HepG2 (cell line): ENCODE data around the gene DLL3. TPM values are rescaled to one million over a fixed set of nuclear protein-coding genes. Genes with fewer than 3 reads are reported as not detected.

Experiments used
- BORCS8-MEF2B ChIP-seq: sonication (generic); formaldehyde crosslinking; IDR thresholded peaks from 2 replicates; pipeline ENCODE4 v1.8.0; 2022; ENCODE audit warnings: mild to moderate bottlenecking, missing genetic modification reagents
- CBFB ChIP-seq: sonication (generic); formaldehyde crosslinking; IDR thresholded peaks from 2 replicates; pipeline ENCODE4 v1.4.0; 2020; ENCODE audit warnings: missing genetic modification reagents
- CTCF ChIP-seq: sonication (generic); formaldehyde crosslinking; IDR thresholded peaks from 2 replicates; pipeline ENCODE4 v1.5.0; 2020; ENCODE audit warnings: mild to moderate bottlenecking, missing genetic modification reagents, moderate library complexity
- DMAP1 ChIP-seq: IDR thresholded peaks from 2 replicates; pipeline ENCODE4 v1.6.1; 2016
- ELF4 ChIP-seq: sonication (generic); formaldehyde crosslinking; IDR thresholded peaks from 2 replicates; pipeline ENCODE4 v1.5.0; 2020; ENCODE audit warnings: missing genetic modification reagents, mild to moderate bottlenecking, moderate library complexity, borderline replicate concordance
- KLF16 ChIP-seq, 2 experiments: sonication (generic) in 1 of 2; formaldehyde crosslinking in 1 of 2; IDR thresholded peaks; 2 replicates each; pipeline versions ENCODE4 v1.6.1 to v1.8.0; 2016 to 2023; ENCODE audit warnings: missing genetic modification reagents in 2 of 2, missing compliant biosample characterization in 1 of 2
- MIER2 ChIP-seq: IDR thresholded peaks from 2 replicates; pipeline ENCODE4 v1.6.1; 2016; ENCODE audit warnings: missing biosample characterization, missing genetic modification reagents
- NONO ChIP-seq, 2 experiments: fragments of 450-650 bp in 1 of 2; sonication (generic) in 1 of 2; formaldehyde crosslinking in 1 of 2; IDR thresholded peaks in 1 of 2; conservative IDR thresholded peaks in 1 of 2; 2 replicates each; pipeline versions ENCODE4 v1.6.1 to v1.8.0; 2017 to 2022; ENCODE audit warnings: mild to moderate bottlenecking in 1 of 2, missing genetic modification reagents in 1 of 2, moderate library complexity in 1 of 2
- NR1H2 ChIP-seq: sonication (generic); formaldehyde crosslinking; IDR thresholded peaks from 2 replicates; pipeline ENCODE4 v1.8.1; 2022; ENCODE audit warnings: low read depth, missing genetic modification reagents, borderline replicate concordance
- NR2F1 ChIP-seq, 2 experiments: fragments of 450-650 bp in 1 of 2; formaldehyde crosslinking in 1 of 2; IDR thresholded peaks; 2 replicates each; pipeline versions ENCODE4 v1.5.0 to v1.6.1; 2016 to 2020; ENCODE audit warnings: mild to moderate bottlenecking in 1 of 2, missing compliant biosample characterization in 1 of 2, missing genetic modification reagents in 1 of 2, moderate library complexity in 1 of 2
- PITX1 ChIP-seq: sonication (generic); formaldehyde crosslinking; IDR thresholded peaks from 2 replicates; pipeline ENCODE4 v1.5.1; 2020; ENCODE audit warnings: mild to moderate bottlenecking, missing genetic modification reagents
- RBM22 ChIP-seq: fragments of 200-400 bp; formaldehyde crosslinking; optimal IDR thresholded peaks from 2 replicates; pipeline ENCODE3; 2017; ENCODE audit warnings: mild to moderate bottlenecking, low read length, moderate library complexity
- SCMH1 ChIP-seq: sonication (generic); formaldehyde crosslinking; IDR thresholded peaks from 2 replicates; pipeline ENCODE4 v1.9.0; 2021; ENCODE audit warnings: missing genetic modification reagents, mild to moderate bottlenecking, borderline replicate concordance
- SIX4 ChIP-seq: sonication (generic); formaldehyde crosslinking; IDR thresholded peaks from 2 replicates; pipeline ENCODE4 v1.4.0; 2020; ENCODE audit warnings: missing genetic modification reagents
- SMAD1 ChIP-seq: sonication (generic); formaldehyde crosslinking; IDR thresholded peaks from 2 replicates; pipeline ENCODE4 v1.4.0; 2020; ENCODE audit warnings: missing genetic modification reagents, low read depth, mild to moderate bottlenecking, borderline replicate concordance
- TFE3 ChIP-seq: IDR thresholded peaks from 2 replicates; pipeline ENCODE4 v1.6.1; 2016
- TGIF2 ChIP-seq: IDR thresholded peaks from 2 replicates; pipeline ENCODE4 v1.6.1; 2016; ENCODE audit warnings: control low read depth, missing compliant biosample characterization
- TIGD3 ChIP-seq: sonication (generic); formaldehyde crosslinking; IDR thresholded peaks from 2 replicates; pipeline ENCODE4 v1.5.1; 2020; ENCODE audit warnings: mild to moderate bottlenecking, missing genetic modification reagents, borderline replicate concordance
- ZKSCAN8 ChIP-seq: IDR thresholded peaks from 2 replicates; pipeline ENCODE4 v1.6.1; 2016; ENCODE audit warnings: borderline replicate concordance, missing genetic modification reagents, missing compliant biosample characterization
- ZNF180 ChIP-seq: sonication (generic); formaldehyde crosslinking; IDR thresholded peaks from 2 replicates; pipeline ENCODE4 v1.4.0; 2020; ENCODE audit warnings: low read depth, missing genetic modification reagents, borderline replicate concordance
- ZNF225 ChIP-seq: sonication (generic); formaldehyde crosslinking; IDR thresholded peaks from 2 replicates; pipeline ENCODE4 v1.4.0; 2020; ENCODE audit warnings: mild to moderate bottlenecking, missing genetic modification reagents
- ZNF362 ChIP-seq: sonication (generic); formaldehyde crosslinking; IDR thresholded peaks from 2 replicates; pipeline ENCODE4 v1.4.0; 2020; ENCODE audit warnings: missing genetic modification reagents, mild to moderate bottlenecking, borderline replicate concordance
- ZNF841 ChIP-seq: sonication (generic); formaldehyde crosslinking; IDR thresholded peaks from 2 replicates; pipeline ENCODE4 v1.8.1; 2023; ENCODE audit warnings: missing genetic modification reagents, borderline replicate concordance
- polyA plus RNA-seq, 8 experiments: library from polyadenylated mRNA; depleted of rRNA in 3 of 8; stranded (reverse) in 7 of 8; unstranded in 1 of 8; fragments of >200 nt; fragmentation: Illumina TruSeq in 4 of 8; extraction: Trizol in 4 of 8; gene quantifications; 2 replicates each; pipeline versions ENCODE4 v1.2.1 to v1.2.3, GENCODE V29; 2011 to 2016; ENCODE audit warnings: low read depth in 4 of 8, missing spikeins in 1 of 8, mixed read lengths in 1 of 8; ENCODE audit not compliant: insufficient read depth in 1 of 8
- total RNA-seq, 5 experiments: library from RNA; depleted of rRNA; stranded (reverse); fragments of >200 nt; fragmentation: Illumina TruSeq; extraction: Trizol; gene quantifications; 2 replicates each; pipeline ENCODE4 v1.2.3, GENCODE V29; 2016; ENCODE audit warnings: low read depth in 1 of 5

DLL3 gene
- total and polyA plus RNA-seq, 2 of the 13 experiments (the other 11 are each of a cell fraction or from before 2014, with no cell fraction given): 0.35 to 0.55 TPM

- peak; percentile 49; the same call in 1 of the 2 replicates for TF ChIP-seq TGIF2 (CRISPR knock-in tag)
- no peak; the same call in 1 of the 2 replicates for TF ChIP-seq CTCF (CRISPR knock-in tag)
- no peak for TF ChIP-seq PITX1 (CRISPR knock-in tag)
- TF ChIP-seq SCMH1 (CRISPR knock-in tag): no peak
- 0 out of 2 replicates have a peak, but pooled peaks have one; percentile 24 for TF ChIP-seq DMAP1 (CRISPR knock-in tag)
- TF ChIP-seq SMAD1 (CRISPR knock-in tag): peak; percentile 48; the same call in 1 of the 2 replicates
- TF ChIP-seq NR1H2 (CRISPR knock-in tag): 0 out of 2 replicates have a peak, but pooled peaks have one; percentile 34
- no peak for TF ChIP-seq NONO (IDR thresholded peaks at IDR 0.05)
- no peak for TF ChIP-seq NONO (CRISPR knock-in tag; conservative IDR thresholded peaks at IDR 0.05)
- TF ChIP-seq NR2F1 (CRISPR knock-in tag; IDR thresholded peaks at IDR 0.05): no peak
- TF ChIP-seq CBFB (CRISPR knock-in tag): no peak
- no peak for TF ChIP-seq MIER2 (CRISPR knock-in tag)
- peak; percentile 97 for TF ChIP-seq ZNF841 (CRISPR knock-in tag)
- TF ChIP-seq ZKSCAN8: no peak
- no peak; the same call in 1 of the 2 replicates for TF ChIP-seq TFE3 (CRISPR knock-in tag)
- no peak for TF ChIP-seq RBM22
- TF ChIP-seq ZNF180 (CRISPR knock-in tag): peak; percentile 58; the same call in 1 of the 2 replicates
- peak; percentile 68; the same call in 1 of the 2 replicates for TF ChIP-seq ZNF225 (CRISPR knock-in tag)
- peak; percentile 21; the same call in 1 of the 2 replicates for TF ChIP-seq SIX4
- TF ChIP-seq KLF16 (CRISPR knock-in tag; IDR thresholded peaks at IDR 0.05): peak in 1 of 2 experiments; percentile 86; a peak in 2 of 4 replicates
- no peak for TF ChIP-seq TIGD3 (CRISPR knock-in tag)
- TF ChIP-seq ZNF362 (CRISPR knock-in tag): no peak; the same call in 1 of the 2 replicates
- peak; percentile 96 for TF ChIP-seq BORCS8-MEF2B (CRISPR knock-in tag)
- TF ChIP-seq ELF4 (CRISPR knock-in tag): no peak
Measured at GRCh38 chr19:39506944-39507714, 8.4 kb downstream of the DLL3 start (continued).
